Adrenal gland (tissue), 5 donors: ENCODE measurements around the gene DPH1.

Source experiments
- CTCF ChIP-seq, 6 experiments: fragments of 450-650 bp in 4 of 6; fragments of 200-600 bp in 2 of 6; sonication (generic) in 1 of 6; IDR thresholded peaks; 1 replicate in 5 of 6; 2 replicates in 1 of 6; pipeline versions ENCODE4 v1.5.1 to v1.8.0; 2016 to 2021; ENCODE audit warnings: antibody characterized with exemption in 6 of 6, mild to moderate bottlenecking in 2 of 6, moderate library complexity in 1 of 6
- POLR2A ChIP-seq, 2 donors: fragments of 450-650 bp; IDR thresholded peaks; one replicate each; pipeline ENCODE4 v1.6.1; 2017; ENCODE audit warnings: antibody characterized with exemption in 2 of 2, mild to moderate bottlenecking in 2 of 2, moderate library complexity in 1 of 2
- donor health status: DM: no; HTN: no; CAD: no.

- TF ChIP-seq POLR2A (IDR thresholded peaks at IDR 0.05) (no peak), CTCF (IDR thresholded peaks at IDR 0.05) (no peak)
These were observed 57.8 kb downstream of the DPH1 start for GRCh38 chr17:2087597-2088211.
